ENCODE measurements around the gene RBPJL.

DNA sequence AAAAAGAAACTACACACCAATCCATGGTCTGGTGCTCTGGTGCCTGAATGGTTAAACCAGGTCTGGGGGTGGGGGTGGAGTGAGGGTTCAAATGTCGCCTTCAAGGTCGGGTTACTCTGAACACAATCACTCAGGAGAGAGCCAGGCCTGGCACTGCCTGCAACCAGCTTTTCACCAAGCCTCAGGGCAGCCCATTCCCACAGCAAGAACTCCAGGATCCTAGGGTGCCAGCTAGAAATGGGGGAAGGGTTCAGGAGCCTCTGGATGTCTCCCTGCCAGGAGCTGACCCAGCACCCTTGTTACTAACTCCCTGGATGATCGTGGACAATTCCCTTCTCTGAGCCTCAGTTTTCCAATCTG lies 34.9 kb downstream of the RBPJL start:
- TF ChIP-seq, protein P1, sequence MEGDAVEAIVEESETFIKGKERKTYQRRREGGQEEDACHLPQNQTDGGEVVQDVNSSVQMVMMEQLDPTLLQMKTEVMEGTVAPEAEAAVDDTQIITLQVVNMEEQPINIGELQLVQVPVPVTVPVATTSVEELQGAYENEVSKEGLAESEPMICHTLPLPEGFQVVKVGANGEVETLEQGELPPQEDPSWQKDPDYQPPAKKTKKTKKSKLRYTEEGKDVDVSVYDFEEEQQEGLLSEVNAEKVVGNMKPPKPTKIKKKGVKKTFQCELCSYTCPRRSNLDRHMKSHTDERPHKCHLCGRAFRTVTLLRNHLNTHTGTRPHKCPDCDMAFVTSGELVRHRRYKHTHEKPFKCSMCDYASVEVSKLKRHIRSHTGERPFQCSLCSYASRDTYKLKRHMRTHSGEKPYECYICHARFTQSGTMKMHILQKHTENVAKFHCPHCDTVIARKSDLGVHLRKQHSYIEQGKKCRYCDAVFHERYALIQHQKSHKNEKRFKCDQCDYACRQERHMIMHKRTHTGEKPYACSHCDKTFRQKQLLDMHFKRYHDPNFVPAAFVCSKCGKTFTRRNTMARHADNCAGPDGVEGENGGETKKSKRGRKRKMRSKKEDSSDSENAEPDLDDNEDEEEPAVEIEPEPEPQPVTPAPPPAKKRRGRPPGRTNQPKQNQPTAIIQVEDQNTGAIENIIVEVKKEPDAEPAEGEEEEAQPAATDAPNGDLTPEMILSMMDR (IDR thresholded peaks at IDR 0.05): no peak
- TF ChIP-seq EZH2 (IDR thresholded peaks at IDR 0.05) (no peak), EZH2phosphoT487 (IDR thresholded peaks at IDR 0.05) (no peak)

All from neural progenitor cell (in vitro differentiated cells).